Caco-2 (cell line): ENCODE results near the gene LENG8. TPM values are rescaled to one million over a fixed set of nuclear protein-coding genes. Genes with fewer than 3 reads are reported as not detected.

Source experiments
- BruUV-seq: library from RNA; stranded (reverse); fragments of 400-500 nt; replicated peaks from 2 replicates; lab custom pipeline; 2021; lab: Mats Ljungman, UMichigan
- CTCF ChIA-PET: fragments of 300-600 bp; sonication (Branson Sonifier 250); formaldehyde crosslinking; loops from one replicate; lab custom pipeline; 2022; ENCODE audit warnings: antibody characterized with exemption; lab: Charles Lee
- POLR2A ChIA-PET: fragments of 300-600 bp; sonication (Branson Sonifier 250); formaldehyde crosslinking; loops from one replicate; lab custom pipeline; 2022; ENCODE audit warnings: antibody characterized with exemption; lab: Charles Lee
- DNase-seq, 2 experiments: peaks; one replicate each; pipeline versions ENCODE4 v3.0.0 to v3.0.0-alpha.2; 2020 to 2022
- H3K27me3 ChIP-seq: replicated peaks from 2 replicates; pipeline ENCODE4 v1.6.0; 2011; ENCODE audit warnings: low read length; ENCODE audit not compliant: control insufficient read depth, insufficient read depth
- H3K36me3 ChIP-seq: 2 replicates; pipeline ENCODE4 v1.5.1; 2011; ENCODE audit warnings: low read length; ENCODE audit not compliant: control insufficient read depth, insufficient read depth
- H3K4me1 ChIP-seq: fragments of 250-450 bp; sonication (Bioruptor Pico); 2 replicates; pipeline ENCODE4 v1.5.1; 2020; ENCODE audit warnings: mild to moderate bottlenecking
- H3K4me3 ChIP-seq: 2 replicates; pipeline ENCODE4 v1.5.1; 2011; ENCODE audit warnings: low read depth, mild to moderate bottlenecking, control low read depth, low read length
- H3K9me3 ChIP-seq: fragments of 250-450 bp; sonication (Bioruptor Pico); 2 replicates; pipeline ENCODE4 v1.5.1; 2020; ENCODE audit warnings: mild to moderate bottlenecking, moderate library complexity
- H3K27ac Mint-ChIP-seq: one replicate; pipeline ENCODE4 v1.8.0; 2022; ENCODE audit warnings: mixed read lengths; ENCODE audit not compliant: unreplicated experiment
- H3K27me3 Mint-ChIP-seq: one replicate; pipeline ENCODE4 v1.8.0; 2022; ENCODE audit warnings: mixed read lengths; ENCODE audit not compliant: insufficient read depth, unreplicated experiment
- H3K36me3 Mint-ChIP-seq: one replicate; pipeline ENCODE4 v1.8.0; 2022; ENCODE audit warnings: mild to moderate bottlenecking, mixed read lengths; ENCODE audit not compliant: insufficient read depth, unreplicated experiment
- H3K4me1 Mint-ChIP-seq: one replicate; pipeline ENCODE4 v1.8.0; 2022; ENCODE audit warnings: low read depth, mixed read lengths; ENCODE audit not compliant: unreplicated experiment
- H3K4me3 Mint-ChIP-seq: one replicate; pipeline ENCODE4 v1.8.0; 2022; ENCODE audit warnings: mild to moderate bottlenecking, moderate library complexity, mixed read lengths; ENCODE audit not compliant: unreplicated experiment
- H3K9me3 Mint-ChIP-seq: one replicate; pipeline ENCODE4 v1.8.0; 2022; ENCODE audit warnings: mixed read lengths; ENCODE audit not compliant: unreplicated experiment
- CTCF ChIP-seq, 2 experiments: fragments of 200-600 bp in 1 of 2; IDR thresholded peaks; 1 replicate in 1 of 2; 2 replicates in 1 of 2; pipeline versions ENCODE4 v1.5.1 to v1.8.0; 2011 to 2022; ENCODE audit warnings: antibody characterized with exemption in 1 of 2, control low read depth in 1 of 2, inconsistent platforms in 1 of 2, low read depth in 1 of 2, low read length in 1 of 2, mild to moderate bottlenecking in 1 of 2, moderate library complexity in 1 of 2; ENCODE audit not compliant: insufficient read depth in 1 of 2, severe bottlenecking in 1 of 2, unreplicated experiment in 1 of 2
- intact Hi-C: fragments of 100-400 bp; cut with micrococcal nuclease; formaldehyde crosslinking; loops from one replicate; pipeline ENCODE4 v1.10.0; 2022; ENCODE audit not compliant: unreplicated experiment
- total RNA-seq: library from RNA; stranded (reverse); gene quantifications from 2 replicates; pipeline ENCODE4 v1.2.3, GENCODE V29; 2022

LENG8 gene
- total RNA-seq, 1 experiment from 2014 or later: 143 TPM

- ChIA-PET POLR2A (no interaction called here), CTCF (no interaction called here)
- Mint-ChIP-seq H3K4me3 (no peak overlapping the region), H3K27ac (no peak overlapping the region), H3K36me3 (no peaks in the 10 kb centered on the region), H3K4me1 (no peaks in the 10 kb centered on the region), H3K9me3 (no peaks in the 10 kb centered on the region), H3K27me3 (peaks cover 29% of the 10 kb centered on the region)
- peaks cover 3% of the 10 kb centered on the region; the same call in 1 of the 2 replicates for H3K4me1 ChIP-seq
- intact Hi-C loops: no loop called here
- no peaks in the 10 kb centered on the region for H3K9me3 ChIP-seq
- H3K4me3 ChIP-seq: no peak overlapping the region
- no peak for TF ChIP-seq CTCF (IDR thresholded peaks at IDR 0.05; ENCODE audit: insufficient read depth in 1 of 2, low read depth in 1 of 2, low read length in 1 of 2, severe bottlenecking in 1 of 2, unreplicated experiment in 1 of 2)
- no peak for DNase-seq
- H3K36me3 ChIP-seq: no peaks in the 10 kb centered on the region
- no peaks in the 10 kb centered on the region; the same call in 1 of the 2 replicates for H3K27me3 ChIP-seq
- no TSS peak for BruUV-seq
Observed at GRCh38 chr19:54485851-54486250, 36.9 kb downstream of the LENG8 start.

GRCh38 chr19:54489341-54489740 is 40.3 kb downstream of the LENG8 start:
- Histone ChIP-seq H3K36me3 (no peaks in the 10 kb centered on the region), H3K4me3 (no peak overlapping the region), H3K27me3 (no peaks in the 10 kb centered on the region; the same call in 1 of the 2 replicates), H3K4me1 (peaks cover 3% of the 10 kb centered on the region; the same call in 1 of the 2 replicates), H3K9me3 (no peaks in the 10 kb centered on the region)
- CTCF ChIA-PET: no interaction called here
- Mint-ChIP-seq H3K27ac (no peak overlapping the region), H3K4me3 (no peak overlapping the region), H3K4me1 (no peaks in the 10 kb centered on the region), H3K36me3 (no peaks in the 10 kb centered on the region), H3K9me3 (no peaks in the 10 kb centered on the region), H3K27me3 (peaks cover 34% of the 10 kb centered on the region)
- no peak for TF ChIP-seq CTCF (IDR thresholded peaks at IDR 0.05; ENCODE audit: insufficient read depth in 1 of 2, low read depth in 1 of 2, low read length in 1 of 2, severe bottlenecking in 1 of 2, unreplicated experiment in 1 of 2)
- intact Hi-C loops: no loop called here
- POLR2A ChIA-PET: no interaction called here
- no TSS peak for BruUV-seq
- DNase-seq: peak in 1 of 2 experiments; percentile 54

GRCh38 chr19:54489766-54490165 is 40.8 kb downstream of the LENG8 start:
- H3K9me3 Mint-ChIP-seq: no peaks in the 10 kb centered on the region
- no peaks in the 10 kb centered on the region; the same call in 1 of the 2 replicates for H3K27me3 ChIP-seq

More at GRCh38 chr19:54489766-54490165, 40.8 kb downstream of the LENG8 start:
- no TSS peak for BruUV-seq
- peaks cover 32% of the 10 kb centered on the region for H3K27me3 Mint-ChIP-seq
- POLR2A ChIA-PET: no interaction called here
- H3K4me3 Mint-ChIP-seq: no peak overlapping the region
- intact Hi-C loops: no loop called here
- no peak overlapping the region for H3K4me3 ChIP-seq
- H3K9me3 ChIP-seq: no peaks in the 10 kb centered on the region
- CTCF ChIA-PET: interaction anchor here (0.6 kb wide), 1 partner anchor 552 kb away, joined by 3 read pairs; no protein-coding TSS in a partner anchor
- TF ChIP-seq CTCF (IDR thresholded peaks at IDR 0.05; ENCODE audit: insufficient read depth in 1 of 2, low read depth in 1 of 2, low read length in 1 of 2, severe bottlenecking in 1 of 2, unreplicated experiment in 1 of 2): no peak
- DNase-seq: no peak
- no peaks in the 10 kb centered on the region for H3K4me1 Mint-ChIP-seq
- no peaks in the 10 kb centered on the region for H3K36me3 ChIP-seq
- peaks cover 3% of the 10 kb centered on the region; the same call in 1 of the 2 replicates for H3K4me1 ChIP-seq
- H3K27ac Mint-ChIP-seq: no peak overlapping the region
- no peaks in the 10 kb centered on the region for H3K36me3 Mint-ChIP-seq
